ENCODE results near the gene CNST.

CNST gene

DNA sequence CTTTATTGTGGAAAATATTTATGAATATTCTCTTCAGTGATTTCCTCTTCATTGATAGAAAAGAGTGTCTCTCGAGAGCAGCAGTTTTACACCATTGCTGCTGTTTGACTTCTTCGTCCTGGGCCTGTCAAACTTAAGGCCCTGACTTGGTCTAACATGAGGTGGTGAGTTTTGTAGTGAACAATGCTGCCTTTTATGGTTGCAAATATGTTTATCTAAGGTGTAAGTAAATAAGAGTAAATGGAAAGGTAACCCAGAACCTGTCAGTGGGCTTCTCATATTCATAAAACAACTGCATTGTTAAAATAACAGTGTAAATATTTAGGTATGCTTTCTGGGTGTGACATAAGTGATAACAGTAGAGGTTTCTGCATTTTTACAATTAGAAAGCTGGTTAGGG lies 95.2 kb downstream of the CNST start:
- Histone ChIP-seq H3K27me3 (ENCODE audit: low read depth) (no peaks in the 10 kb centered on the region), H3K4me1 (no peaks in the 10 kb centered on the region), H3K9me3 (no peaks in the 10 kb centered on the region), H3K4me3 (no peak overlapping the region), H3K36me3 (replicated peaks) (no peaks in the 10 kb centered on the region)
- no peak for DNase-seq (ENCODE audit: low spot score in 2 of 2)
- in situ Hi-C loops (cut with MboI; ENCODE audit: low sequenced_read_pairs): no loop called here

DNA sequence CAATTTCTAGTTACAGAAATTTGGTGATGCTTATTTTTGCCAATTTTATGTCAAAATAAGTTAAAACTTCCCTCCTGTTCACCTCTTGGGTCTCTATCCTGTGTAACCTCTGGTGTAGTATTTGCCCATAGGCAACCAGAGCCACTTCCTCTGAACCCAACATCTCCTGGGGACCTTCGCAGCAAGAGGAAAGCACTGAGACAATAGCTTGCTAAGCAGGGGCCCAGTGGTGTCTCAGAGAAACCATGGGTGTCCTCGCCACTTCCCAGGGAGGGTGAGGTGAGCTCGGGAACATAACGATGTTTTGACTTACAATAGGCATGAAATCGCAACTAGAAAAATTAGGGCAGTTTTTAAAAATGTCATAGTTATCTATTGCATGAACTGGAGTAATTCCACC lies 101.5 kb downstream of the CNST start:
- no peaks in the 10 kb centered on the region for H3K9me3 ChIP-seq
- H3K4me3 ChIP-seq: no peak overlapping the region
- DNase-seq (ENCODE audit: low spot score in 2 of 2): no peak
- no peaks in the 10 kb centered on the region for H3K27me3 ChIP-seq (ENCODE audit: low read depth)
- in situ Hi-C loops (cut with MboI; ENCODE audit: low sequenced_read_pairs): no loop called here
- no peaks in the 10 kb centered on the region for H3K36me3 ChIP-seq (replicated peaks)
- H3K4me1 ChIP-seq: peaks cover 2% of the 10 kb centered on the region; the same call in 1 of the 2 replicates

GRCh38 chr1:246669659-246670058 lies 103.4 kb downstream of the CNST start:
- Histone ChIP-seq H3K27me3 (ENCODE audit: low read depth) (no peaks in the 10 kb centered on the region), H3K9me3 (no peaks in the 10 kb centered on the region), H3K36me3 (replicated peaks) (no peaks in the 10 kb centered on the region), H3K4me3 (no peak overlapping the region), H3K4me1 (peaks cover 3% of the 10 kb centered on the region; the same call in 1 of the 2 replicates)
- in situ Hi-C loops (cut with MboI; ENCODE audit: low sequenced_read_pairs): no loop called here
- no peak for DNase-seq (ENCODE audit: low spot score in 2 of 2)

- Histone ChIP-seq H3K4me1 (peaks cover 3% of the 10 kb centered on the region; the same call in 1 of the 2 replicates), H3K9me3 (no peaks in the 10 kb centered on the region), H3K27me3 (ENCODE audit: low read depth) (no peaks in the 10 kb centered on the region), H3K4me3 (no peak overlapping the region), H3K36me3 (replicated peaks) (no peaks in the 10 kb centered on the region)
- in situ Hi-C loops (cut with MboI; ENCODE audit: low sequenced_read_pairs): no loop called here
- DNase-seq (ENCODE audit: low spot score in 2 of 2): peak in 1 of 2 experiments; percentile 12
These were observed 107.8 kb downstream of the CNST start for GRCh38 chr1:246674049-246674448.

- H3K36me3 ChIP-seq (replicated peaks): no peaks in the 10 kb centered on the region
- no peaks in the 10 kb centered on the region for H3K27me3 ChIP-seq (ENCODE audit: low read depth)
- no peaks in the 10 kb centered on the region; the same call in 1 of the 2 replicates for H3K4me1 ChIP-seq
- no peaks in the 10 kb centered on the region for H3K9me3 ChIP-seq
- in situ Hi-C loops (cut with MboI; ENCODE audit: low sequenced_read_pairs): no loop called here
- no peak for DNase-seq (ENCODE audit: low spot score in 2 of 2)
- H3K4me3 ChIP-seq: no peak overlapping the region
These were observed 111.6 kb downstream of the CNST start for GRCh38 chr1:246677842-246678241.

DNA sequence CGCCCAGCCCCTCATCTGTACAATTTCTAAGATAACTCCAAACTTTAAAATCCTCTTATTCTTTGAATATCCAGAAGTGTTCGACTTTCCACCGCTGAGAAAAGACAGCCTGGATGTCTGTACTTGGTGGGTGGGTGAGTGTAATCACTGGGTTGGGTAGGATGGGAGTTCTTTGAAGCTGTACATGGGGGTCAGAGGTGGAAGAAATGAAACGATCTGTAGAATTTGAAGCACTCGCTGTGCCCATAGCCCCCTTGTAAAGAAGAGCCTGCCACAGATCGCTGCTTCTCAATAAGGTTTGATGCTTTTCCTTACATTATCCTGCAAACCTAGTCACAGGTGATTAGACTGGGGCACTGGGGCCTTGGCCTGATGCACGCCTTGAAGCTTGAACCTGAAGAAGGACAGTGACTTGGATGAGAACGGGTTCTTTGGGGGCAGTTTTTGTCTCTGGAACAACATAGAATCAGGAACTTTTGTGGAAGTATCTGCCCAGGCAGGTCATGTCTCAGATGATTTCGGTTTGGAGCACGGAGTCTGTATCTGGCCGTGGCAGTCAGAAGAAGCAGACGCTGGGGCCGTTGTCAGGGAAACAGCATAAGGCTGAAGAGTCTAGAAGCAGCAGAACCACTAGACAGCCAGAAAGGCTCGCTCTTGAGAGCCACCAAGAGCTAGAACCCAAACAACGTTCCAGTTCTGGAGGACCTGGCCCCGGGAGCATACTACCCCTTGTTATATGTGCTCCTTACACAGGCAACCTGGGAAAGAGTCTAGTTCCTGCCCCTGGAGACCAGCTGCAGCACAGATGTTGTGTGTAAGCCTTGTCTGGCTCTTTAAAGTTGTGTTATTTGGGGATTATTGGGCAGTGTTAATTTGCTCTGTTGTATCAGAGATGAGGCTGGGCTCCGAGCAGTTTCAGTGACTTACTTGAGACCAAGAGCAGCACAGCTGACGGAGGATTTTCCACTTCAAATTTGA lies 112.8 kb downstream of the CNST start:
- DNase-seq (ENCODE audit: low spot score in 2 of 2): no peak
- no peaks in the 10 kb centered on the region for H3K4me1 ChIP-seq
- no peaks in the 10 kb centered on the region for H3K36me3 ChIP-seq (replicated peaks)
- in situ Hi-C loops (cut with MboI; ENCODE audit: low sequenced_read_pairs): no loop called here
- H3K4me3 ChIP-seq: no peak overlapping the region
- no peaks in the 10 kb centered on the region for H3K27me3 ChIP-seq (ENCODE audit: low read depth)
- no peaks in the 10 kb centered on the region for H3K9me3 ChIP-seq

GRCh38 chr1:246679794-246680177 lies 113.5 kb downstream of the CNST start:
- H3K4me3 ChIP-seq: no peak overlapping the region
- no peak for DNase-seq (ENCODE audit: low spot score in 2 of 2)
- H3K9me3 ChIP-seq: no peaks in the 10 kb centered on the region
- H3K27me3 ChIP-seq (ENCODE audit: low read depth): no peaks in the 10 kb centered on the region
- in situ Hi-C loops (cut with MboI; ENCODE audit: low sequenced_read_pairs): no loop called here
- no peaks in the 10 kb centered on the region for H3K36me3 ChIP-seq (replicated peaks)
- H3K4me1 ChIP-seq: no peaks in the 10 kb centered on the region

- Histone ChIP-seq H3K9me3 (no peaks in the 10 kb centered on the region), H3K27me3 (ENCODE audit: low read depth) (no peaks in the 10 kb centered on the region), H3K36me3 (replicated peaks) (no peaks in the 10 kb centered on the region), H3K4me1 (no peaks in the 10 kb centered on the region), H3K4me3 (no peak overlapping the region)
- in situ Hi-C loops (cut with MboI; ENCODE audit: low sequenced_read_pairs): no loop called here
- no peak for DNase-seq (ENCODE audit: low spot score in 2 of 2)
These were observed 113.9 kb downstream of the CNST start for GRCh38 chr1:246680190-246680589.

- in situ Hi-C loops (cut with MboI; ENCODE audit: low sequenced_read_pairs): no loop called here
- DNase-seq (ENCODE audit: low spot score in 2 of 2): no peak
These were observed 114.5 kb downstream of the CNST start for GRCh38 chr1:246680696-246681130.

DNA sequence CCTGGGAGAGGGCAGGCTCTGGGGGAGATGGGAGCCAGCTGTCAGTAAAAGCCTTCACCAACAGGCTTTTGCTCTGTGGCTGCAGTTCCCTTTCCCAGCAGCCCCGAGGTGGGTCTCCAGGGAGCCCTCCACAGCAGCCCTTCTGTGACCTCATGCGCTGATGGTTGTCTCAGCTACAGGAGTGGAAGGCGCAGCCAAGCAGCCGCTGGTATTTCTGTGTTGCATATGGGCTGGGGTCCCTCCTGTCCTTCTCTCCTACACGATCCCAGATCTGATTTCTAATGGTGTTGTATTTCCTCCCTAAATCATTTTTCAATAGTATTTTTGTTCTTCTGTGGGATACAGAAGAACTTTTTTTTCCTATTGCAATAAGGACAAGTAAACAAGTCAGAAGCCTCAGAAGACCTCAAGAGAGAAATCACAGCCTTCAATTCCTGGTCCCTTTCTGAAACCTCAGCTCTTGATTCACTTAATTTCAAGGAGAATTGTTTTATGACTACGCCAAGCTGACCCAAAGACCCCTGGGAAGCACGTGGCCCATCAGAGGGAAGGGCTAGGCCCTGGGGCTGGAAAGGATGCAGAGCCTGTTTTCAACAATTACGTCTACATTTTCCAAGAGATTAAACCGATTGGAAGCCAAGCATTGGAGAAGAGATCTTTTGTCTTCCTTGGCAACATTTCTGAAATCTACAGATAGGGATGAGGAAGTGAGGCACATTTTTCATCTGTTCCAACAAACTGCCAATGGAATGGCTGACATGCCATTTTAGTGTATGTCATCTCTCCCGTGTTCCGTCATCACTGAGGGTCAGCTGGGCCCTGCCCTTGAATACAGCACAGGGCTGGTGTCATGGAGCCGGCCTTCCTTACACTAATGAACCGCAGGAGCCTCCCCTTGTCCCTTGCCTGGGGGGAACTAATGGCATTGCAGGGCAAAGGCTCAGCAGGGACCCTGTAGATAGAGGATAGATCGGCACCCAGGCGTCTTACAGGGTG lies 115.9 kb downstream of the CNST start:
- Histone ChIP-seq H3K9me3 (no peaks in the 10 kb centered on the region), H3K36me3 (replicated peaks) (no peaks in the 10 kb centered on the region), H3K4me1 (no peaks in the 10 kb centered on the region), H3K27me3 (ENCODE audit: low read depth) (no peaks in the 10 kb centered on the region), H3K4me3 (no peak overlapping the region)
- DNase-seq (ENCODE audit: low spot score in 2 of 2): no peak
- in situ Hi-C loops (cut with MboI; ENCODE audit: low sequenced_read_pairs): no loop called here

More at GRCh38 chr1:246680696-246681130, 114.5 kb downstream of the CNST start:
- H3K27me3 ChIP-seq (ENCODE audit: low read depth): no peaks in the 10 kb centered on the region
- H3K36me3 ChIP-seq (replicated peaks): no peaks in the 10 kb centered on the region
- H3K9me3 ChIP-seq: no peaks in the 10 kb centered on the region
- H3K4me3 ChIP-seq: no peak overlapping the region
- no peaks in the 10 kb centered on the region for H3K4me1 ChIP-seq

- Histone ChIP-seq H3K9me3 (no peaks in the 10 kb centered on the region), H3K4me3 (no peak overlapping the region), H3K27me3 (ENCODE audit: low read depth) (no peaks in the 10 kb centered on the region), H3K4me1 (no peaks in the 10 kb centered on the region), H3K36me3 (replicated peaks) (no peaks in the 10 kb centered on the region)
- in situ Hi-C loops (cut with MboI; ENCODE audit: low sequenced_read_pairs): no loop called here
- DNase-seq (ENCODE audit: low spot score in 2 of 2): no peak
These were observed 117.3 kb downstream of the CNST start for GRCh38 chr1:246683521-246683920.

GRCh38 chr1:246687002-246687401 lies 120.7 kb downstream of the CNST start:
- Histone ChIP-seq H3K36me3 (replicated peaks) (no peaks in the 10 kb centered on the region), H3K9me3 (no peaks in the 10 kb centered on the region), H3K27me3 (ENCODE audit: low read depth) (no peaks in the 10 kb centered on the region), H3K4me3 (no peak overlapping the region), H3K4me1 (peaks cover 4% of the 10 kb centered on the region; the same call in 1 of the 2 replicates)
- in situ Hi-C loops (cut with MboI; ENCODE audit: low sequenced_read_pairs): no loop called here
- DNase-seq (ENCODE audit: low spot score in 2 of 2): peak in 1 of 2 experiments; percentile 26

- peak; percentile 71 to 78 for DNase-seq (ENCODE audit: low spot score in 2 of 2)
- in situ Hi-C loops (cut with MboI; ENCODE audit: low sequenced_read_pairs): no loop called here
- no peaks in the 10 kb centered on the region for H3K9me3 ChIP-seq
- peaks cover 4% of the 10 kb centered on the region; the same call in 1 of the 2 replicates for H3K4me1 ChIP-seq
- peak overlapping the region; percentile 23 for H3K4me3 ChIP-seq
- no peaks in the 10 kb centered on the region for H3K27me3 ChIP-seq (ENCODE audit: low read depth)
- H3K36me3 ChIP-seq (replicated peaks): no peaks in the 10 kb centered on the region
These were observed 123.3 kb downstream of the CNST start for GRCh38 chr1:246689409-246690008.
